Osteoblast (primary cell): ENCODE data around the gene CCND1. TPM values are rescaled to one million over a fixed set of nuclear protein-coding genes. Genes with fewer than 3 reads are reported as not detected.
A peak's percentile ranks its signal among the peaks of the same experiment; 100 is the strongest.

Source experiments
- DNase-seq: peaks from one replicate; pipeline ENCODE4 v3.0.0; 2011; ENCODE audit warnings: low spot score, mixed read lengths; ENCODE audit not compliant: insufficient read length; ENCODE audit errors: missing footprints
- H2AFZ ChIP-seq: 2 replicates; pipeline ENCODE4 v1.6.0; 2011; ENCODE audit warnings: mild to moderate bottlenecking, low read length
- H3K27ac ChIP-seq: 2 replicates; pipeline ENCODE4 v1.5.1; 2011; ENCODE audit warnings: mild to moderate bottlenecking, low read depth, low read length, moderate library complexity
- H3K27me3 ChIP-seq: 2 replicates; pipeline ENCODE4 v1.6.0; 2012; ENCODE audit warnings: mild to moderate bottlenecking, control low read depth, inconsistent platforms, low read length, moderate library complexity; ENCODE audit not compliant: insufficient read depth
- H3K36me3 ChIP-seq: 2 replicates; pipeline ENCODE4 v1.5.1; 2011; ENCODE audit warnings: mild to moderate bottlenecking, low read length, control low read depth, moderate library complexity; ENCODE audit not compliant: insufficient read depth
- H3K4me1 ChIP-seq: 2 replicates; pipeline ENCODE4 v1.5.1; 2011; ENCODE audit warnings: mild to moderate bottlenecking, low read length, control low read depth, moderate library complexity; ENCODE audit not compliant: insufficient read depth
- H3K4me2 ChIP-seq: 2 replicates; pipeline ENCODE4 v1.6.0; 2011; ENCODE audit warnings: mild to moderate bottlenecking, low read length; ENCODE audit not compliant: insufficient read depth
- H3K4me3 ChIP-seq: fragments of 200-600 bp; sonication (generic); 3 replicates; pipeline ENCODE4 v1.5.1; 2012; ENCODE audit warnings: mild to moderate bottlenecking, low read length, inconsistent platforms; ENCODE audit not compliant: insufficient read depth
- H3K79me2 ChIP-seq: 2 replicates; pipeline ENCODE4 v1.6.0; 2012; ENCODE audit warnings: mild to moderate bottlenecking, low read length, control low read depth, inconsistent platforms; ENCODE audit not compliant: insufficient read depth
- H3K9me3 ChIP-seq: 2 replicates; pipeline ENCODE4 v1.5.1; 2011; ENCODE audit warnings: low read depth, low read length, control low read depth
- H4K20me1 ChIP-seq: 2 replicates; pipeline ENCODE4 v1.6.0; 2012; ENCODE audit warnings: mild to moderate bottlenecking, low read length, control low read depth; ENCODE audit not compliant: insufficient read depth
- total RNA-seq: library from RNA; depleted of rRNA; stranded (reverse); fragments of >200 nt; gene quantifications from 2 replicates; pipeline ENCODE4 v1.2.3, GENCODE V29; 2012
- TF ChIP-seq, protein P1 (sequence below): IDR thresholded peaks from 2 replicates; pipeline ENCODE4 v1.5.1; 2011; ENCODE audit warnings: mild to moderate bottlenecking, low read depth, low read length, moderate library complexity; ENCODE audit errors: extremely low read depth

CCND1 gene
- total RNA-seq, 1 donor, result 187 TPM

GRCh38 chr11:69605737-69606526, 35.0 kb upstream of the CCND1 start:
- peaks cover under 1% of the 10 kb centered on the region for H3K4me1 ChIP-seq
- peaks cover 2% of the 10 kb centered on the region for H3K27me3 ChIP-seq
- TF ChIP-seq, protein P1, sequence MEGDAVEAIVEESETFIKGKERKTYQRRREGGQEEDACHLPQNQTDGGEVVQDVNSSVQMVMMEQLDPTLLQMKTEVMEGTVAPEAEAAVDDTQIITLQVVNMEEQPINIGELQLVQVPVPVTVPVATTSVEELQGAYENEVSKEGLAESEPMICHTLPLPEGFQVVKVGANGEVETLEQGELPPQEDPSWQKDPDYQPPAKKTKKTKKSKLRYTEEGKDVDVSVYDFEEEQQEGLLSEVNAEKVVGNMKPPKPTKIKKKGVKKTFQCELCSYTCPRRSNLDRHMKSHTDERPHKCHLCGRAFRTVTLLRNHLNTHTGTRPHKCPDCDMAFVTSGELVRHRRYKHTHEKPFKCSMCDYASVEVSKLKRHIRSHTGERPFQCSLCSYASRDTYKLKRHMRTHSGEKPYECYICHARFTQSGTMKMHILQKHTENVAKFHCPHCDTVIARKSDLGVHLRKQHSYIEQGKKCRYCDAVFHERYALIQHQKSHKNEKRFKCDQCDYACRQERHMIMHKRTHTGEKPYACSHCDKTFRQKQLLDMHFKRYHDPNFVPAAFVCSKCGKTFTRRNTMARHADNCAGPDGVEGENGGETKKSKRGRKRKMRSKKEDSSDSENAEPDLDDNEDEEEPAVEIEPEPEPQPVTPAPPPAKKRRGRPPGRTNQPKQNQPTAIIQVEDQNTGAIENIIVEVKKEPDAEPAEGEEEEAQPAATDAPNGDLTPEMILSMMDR, result no peak
- no peak overlapping the region for H3K4me2 ChIP-seq
- no peak for DNase-seq
- H4K20me1 ChIP-seq, result no peaks in the 10 kb centered on the region
- H3K36me3 ChIP-seq, result no peaks in the 10 kb centered on the region
- no peaks in the 10 kb centered on the region for H3K79me2 ChIP-seq
- no peak overlapping the region for H3K4me3 ChIP-seq
- no peak overlapping the region for H2AFZ ChIP-seq
- no peak overlapping the region for H3K27ac ChIP-seq
- H3K9me3 ChIP-seq, result no peaks in the 10 kb centered on the region

- Histone ChIP-seq H3K27me3 (peaks cover 2% of the 10 kb centered on the region), H4K20me1 (no peaks in the 10 kb centered on the region), H3K27ac (no peak overlapping the region), H3K4me1 (peaks cover 10% of the 10 kb centered on the region), H3K4me3 (no peak overlapping the region), H3K36me3 (no peaks in the 10 kb centered on the region), H3K4me2 (no peak overlapping the region), H2AFZ (no peak overlapping the region), H3K79me2 (no peaks in the 10 kb centered on the region), H3K9me3 (no peaks in the 10 kb centered on the region)
- TF ChIP-seq, protein P1, result no peak
- DNase-seq, result no peak
Measured at GRCh38 chr11:69609351-69609750, 31.6 kb upstream of the CCND1 start.

DNA sequence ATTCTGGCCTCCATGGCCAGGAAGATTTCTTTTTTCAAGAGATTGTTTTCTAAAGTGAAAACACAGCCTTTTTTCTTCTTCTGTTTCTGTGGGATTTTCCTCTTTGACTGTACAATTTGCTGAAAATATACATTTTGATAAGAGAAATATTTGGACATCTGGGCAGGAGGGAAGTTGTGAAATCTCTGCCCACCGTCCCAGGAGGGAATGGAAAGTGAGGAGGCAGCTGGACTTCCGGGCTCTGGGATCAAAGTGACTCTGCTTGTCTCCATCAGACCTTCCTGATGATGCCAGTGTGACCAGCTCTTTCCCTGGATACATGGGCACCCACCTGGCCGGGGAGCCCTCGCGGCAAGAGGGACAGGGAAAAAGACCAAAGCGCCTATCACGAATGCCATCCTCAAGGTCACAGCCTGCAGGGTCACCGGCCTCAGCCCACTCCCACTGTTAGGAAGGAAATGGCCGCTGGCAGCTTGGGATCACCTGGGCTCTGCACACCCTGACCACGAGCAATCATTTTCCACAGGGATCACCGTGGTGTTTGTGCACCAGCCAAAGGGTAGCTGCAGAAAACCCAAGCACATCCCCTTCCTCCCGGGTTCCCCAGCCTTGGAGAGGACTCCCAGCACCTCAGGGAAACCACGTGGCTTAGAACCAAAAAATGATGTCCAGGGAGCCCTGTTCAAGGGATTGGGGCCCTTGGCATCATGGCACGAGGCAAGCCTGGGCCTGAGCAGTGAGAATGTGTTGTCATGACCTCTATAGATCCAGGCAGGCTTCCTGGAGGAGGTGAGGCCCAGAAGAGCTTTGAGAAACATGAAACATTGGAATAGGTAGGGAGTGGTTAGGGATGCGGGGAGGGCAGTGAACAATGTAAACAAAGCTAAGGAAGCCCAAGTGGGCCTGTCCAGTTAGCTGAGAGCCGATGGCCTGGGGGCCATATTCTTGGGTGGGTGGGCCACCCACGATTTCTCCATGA, 29.1 kb upstream of the CCND1 start:
- Histone ChIP-seq H2AFZ (peak overlapping the region; percentile 37), H3K9me3 (no peaks in the 10 kb centered on the region), H3K27ac (no peak overlapping the region), H3K27me3 (peaks cover 2% of the 10 kb centered on the region), H3K36me3 (no peaks in the 10 kb centered on the region), H3K79me2 (no peaks in the 10 kb centered on the region), H3K4me3 (no peak overlapping the region), H4K20me1 (no peaks in the 10 kb centered on the region), H3K4me2 (no peak overlapping the region), H3K4me1 (peaks cover 10% of the 10 kb centered on the region)
- TF ChIP-seq, protein P1, result no peak
- no peak for DNase-seq

DNA sequence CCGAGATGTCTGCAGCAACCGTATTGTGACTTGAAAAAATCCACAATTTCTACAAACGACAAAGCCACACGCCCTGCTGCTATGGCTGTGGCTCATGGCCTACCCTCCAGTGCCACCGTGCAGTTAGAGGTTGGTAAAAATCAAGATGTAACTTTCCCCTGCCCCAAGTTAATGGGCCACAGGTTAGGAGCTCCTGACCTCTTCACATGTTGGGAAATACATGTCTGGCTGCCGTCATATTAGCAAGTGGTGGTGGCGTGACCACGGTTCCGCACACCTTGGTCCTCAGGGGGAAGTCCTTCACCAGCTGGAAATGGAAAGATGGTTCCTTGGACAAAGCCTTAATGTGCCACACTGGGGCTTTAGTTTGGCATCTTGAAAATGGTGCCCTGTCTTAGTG, 27.4 kb upstream of the CCND1 start:
- no peak overlapping the region for H3K4me3 ChIP-seq
- no peaks in the 10 kb centered on the region for H4K20me1 ChIP-seq
- no peak overlapping the region for H2AFZ ChIP-seq
- H3K27me3 ChIP-seq, result no peaks in the 10 kb centered on the region
- H3K9me3 ChIP-seq, result no peaks in the 10 kb centered on the region
- no peak for DNase-seq
- no peaks in the 10 kb centered on the region for H3K36me3 ChIP-seq
- H3K79me2 ChIP-seq, result no peaks in the 10 kb centered on the region
- peaks cover 10% of the 10 kb centered on the region for H3K4me1 ChIP-seq
- TF ChIP-seq, protein P1, result no peak
- H3K4me2 ChIP-seq, result no peak overlapping the region
- no peak overlapping the region for H3K27ac ChIP-seq
